Progenitor cell of endocrine pancreas (in vitro differentiated cells): ENCODE measurements around the gene LENEP. TPM values are rescaled to one million over a fixed set of nuclear protein-coding genes. Genes with fewer than 3 reads are reported as not detected.
A peak's percentile ranks its signal among the peaks of the same experiment; 100 is the strongest.

Experiments
- DNase-seq: peaks from one replicate; pipeline ENCODE4 v3.0.0; 2021; ENCODE audit warnings: low spot score; ENCODE audit not compliant: unreplicated experiment
- H3K27ac Mint-ChIP-seq: 2 replicates; pipeline ENCODE4 v1.8.0; 2021; ENCODE audit warnings: mild to moderate bottlenecking, moderate library complexity, mixed read lengths
- H3K27me3 Mint-ChIP-seq: 2 replicates; pipeline ENCODE4 v1.8.0; 2021; ENCODE audit warnings: mixed read lengths
- H3K36me3 Mint-ChIP-seq: 2 replicates; pipeline ENCODE4 v1.8.0; 2022; ENCODE audit warnings: mixed read lengths; ENCODE audit not compliant: insufficient read depth
- H3K4me1 Mint-ChIP-seq: 2 replicates; pipeline ENCODE4 v1.8.0; 2021; ENCODE audit warnings: low read depth, mixed read lengths
- H3K4me3 Mint-ChIP-seq: 2 replicates; pipeline ENCODE4 v1.8.0; 2021; ENCODE audit warnings: low read depth, mild to moderate bottlenecking, moderate library complexity, mixed read lengths
- H3K9me3 Mint-ChIP-seq: 2 replicates; pipeline ENCODE4 v1.8.0; 2021; ENCODE audit warnings: low read depth, mixed read lengths
- total RNA-seq: library from RNA; stranded (reverse); gene quantifications from 2 replicates; pipeline ENCODE4 v1.2.1, GENCODE V29; 2021
- TF ChIP-seq, protein P1 (sequence below): fragments of 200-600 bp; sonication (generic); IDR thresholded peaks from one replicate; pipeline ENCODE4 v1.5.0; 2021; ENCODE audit warnings: antibody characterized with exemption, mild to moderate bottlenecking; ENCODE audit not compliant: unreplicated experiment

LENEP gene
- total RNA-seq, 1 donor from 2014 or later: 0.84 TPM

DNA sequence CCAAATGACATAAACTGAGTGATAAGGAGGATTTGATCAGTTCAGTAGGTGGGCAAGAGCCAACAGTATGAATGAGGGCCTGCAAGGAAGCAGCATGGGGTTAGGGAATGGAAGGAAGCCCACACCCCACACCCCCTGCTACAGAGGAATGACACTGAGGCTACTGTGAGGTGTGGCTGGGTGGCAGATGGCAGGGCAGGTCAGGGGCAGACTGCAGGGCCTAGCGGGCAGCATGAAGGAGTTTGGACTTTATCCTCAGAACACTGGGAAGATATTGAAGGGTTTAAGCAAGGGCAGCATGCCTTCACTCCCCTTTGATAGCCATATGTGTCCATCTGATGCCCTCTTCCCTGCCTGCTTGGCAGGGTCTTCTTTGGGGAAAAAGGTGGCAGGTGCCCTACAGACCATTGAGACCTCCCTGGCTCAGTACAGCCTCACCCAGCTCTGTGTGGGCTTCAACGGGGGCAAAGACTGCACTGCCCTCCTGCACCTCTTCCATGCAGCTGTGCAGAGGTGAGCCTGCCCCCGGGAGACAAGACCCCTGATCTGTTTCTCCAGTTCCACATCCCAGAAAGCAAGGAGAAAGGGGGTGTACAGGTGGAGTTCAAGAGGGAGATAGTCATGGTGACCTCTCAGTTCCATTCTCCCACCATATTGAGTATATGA is 4.1 kb upstream of the LENEP start:
- Mint-ChIP-seq H3K9me3 (no peaks in the 10 kb centered on the region), H3K4me3 (no peak overlapping the region), H3K4me1 (peaks cover under 1% of the 10 kb centered on the region), H3K27me3 (no peaks in the 10 kb centered on the region), H3K27ac (no peak overlapping the region), H3K36me3 (peaks cover 10% of the 10 kb centered on the region)
- TF ChIP-seq, protein P1, sequence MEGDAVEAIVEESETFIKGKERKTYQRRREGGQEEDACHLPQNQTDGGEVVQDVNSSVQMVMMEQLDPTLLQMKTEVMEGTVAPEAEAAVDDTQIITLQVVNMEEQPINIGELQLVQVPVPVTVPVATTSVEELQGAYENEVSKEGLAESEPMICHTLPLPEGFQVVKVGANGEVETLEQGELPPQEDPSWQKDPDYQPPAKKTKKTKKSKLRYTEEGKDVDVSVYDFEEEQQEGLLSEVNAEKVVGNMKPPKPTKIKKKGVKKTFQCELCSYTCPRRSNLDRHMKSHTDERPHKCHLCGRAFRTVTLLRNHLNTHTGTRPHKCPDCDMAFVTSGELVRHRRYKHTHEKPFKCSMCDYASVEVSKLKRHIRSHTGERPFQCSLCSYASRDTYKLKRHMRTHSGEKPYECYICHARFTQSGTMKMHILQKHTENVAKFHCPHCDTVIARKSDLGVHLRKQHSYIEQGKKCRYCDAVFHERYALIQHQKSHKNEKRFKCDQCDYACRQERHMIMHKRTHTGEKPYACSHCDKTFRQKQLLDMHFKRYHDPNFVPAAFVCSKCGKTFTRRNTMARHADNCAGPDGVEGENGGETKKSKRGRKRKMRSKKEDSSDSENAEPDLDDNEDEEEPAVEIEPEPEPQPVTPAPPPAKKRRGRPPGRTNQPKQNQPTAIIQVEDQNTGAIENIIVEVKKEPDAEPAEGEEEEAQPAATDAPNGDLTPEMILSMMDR: no peak
- DNase-seq: no peak

DNA sequence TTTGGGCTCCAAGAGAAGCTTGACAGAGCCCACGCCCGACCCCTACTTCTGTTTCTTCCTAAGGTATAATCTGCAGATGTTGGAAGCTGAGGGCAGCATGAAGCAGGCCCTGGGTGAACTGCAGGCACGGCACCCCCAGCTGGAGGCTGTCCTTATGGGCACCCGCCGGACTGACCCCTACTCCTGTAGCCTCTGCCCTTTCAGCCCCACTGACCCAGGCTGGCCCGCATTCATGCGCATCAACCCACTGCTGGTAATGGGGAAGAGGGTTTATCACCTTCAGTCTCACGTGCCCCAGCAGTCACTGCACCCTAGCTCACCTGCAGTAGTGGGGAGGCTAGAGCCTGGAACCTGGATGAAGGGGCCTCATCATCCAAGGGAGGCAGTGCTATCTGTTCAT is 3.1 kb upstream of the LENEP start:
- no peak overlapping the region for H3K4me3 Mint-ChIP-seq
- H3K4me1 Mint-ChIP-seq: no peaks in the 10 kb centered on the region
- no peak for DNase-seq
- no peak overlapping the region for H3K27ac Mint-ChIP-seq
- peaks cover 10% of the 10 kb centered on the region for H3K36me3 Mint-ChIP-seq
- TF ChIP-seq, protein P1: no peak
- H3K9me3 Mint-ChIP-seq: no peaks in the 10 kb centered on the region
- H3K27me3 Mint-ChIP-seq: no peaks in the 10 kb centered on the region

DNA sequence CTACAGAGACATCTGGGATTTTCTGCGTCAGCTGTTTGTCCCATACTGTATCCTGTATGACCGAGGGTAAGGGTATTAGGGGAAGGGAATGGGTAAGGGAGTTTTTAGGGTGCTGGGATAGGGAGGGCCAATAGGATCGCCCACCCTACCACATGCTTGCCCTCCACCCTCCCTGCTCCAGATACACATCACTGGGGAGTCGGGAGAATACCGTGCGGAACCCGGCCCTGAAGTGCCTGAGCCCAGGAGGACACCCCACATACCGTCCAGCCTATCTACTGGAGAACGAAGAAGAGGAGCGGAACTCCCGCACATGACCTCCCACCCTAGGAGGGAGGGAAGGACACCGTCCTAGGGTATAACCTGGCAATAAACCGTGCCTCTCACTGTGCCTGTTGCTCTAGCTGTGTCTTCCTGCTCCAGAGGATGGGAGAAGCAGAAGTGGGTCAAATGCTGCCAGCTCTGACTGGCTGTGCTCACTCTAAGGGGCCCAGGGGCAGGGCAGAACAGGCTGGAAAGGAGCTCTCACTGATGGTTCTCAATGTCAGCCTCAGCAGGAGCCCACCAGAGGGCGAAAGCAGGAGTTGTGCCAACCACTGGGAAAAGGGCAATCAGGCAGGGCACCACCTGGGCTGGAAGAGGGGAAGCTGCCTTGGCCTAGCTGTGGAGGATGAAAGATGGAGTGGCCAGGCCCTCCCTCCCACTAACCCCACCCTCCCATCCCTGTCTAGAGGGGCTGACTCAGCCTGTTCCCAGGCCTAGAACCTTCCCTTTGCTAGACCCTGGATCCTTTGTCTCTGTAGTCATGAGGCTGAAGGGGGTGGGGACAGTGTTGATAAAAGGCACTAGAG is 440 bp upstream of the LENEP start:
- TF ChIP-seq, protein P1: peak; percentile 18
- peaks cover 8% of the 10 kb centered on the region for H3K36me3 Mint-ChIP-seq
- H3K9me3 Mint-ChIP-seq: no peaks in the 10 kb centered on the region
- H3K4me3 Mint-ChIP-seq: no peak overlapping the region
- no peak for DNase-seq
- H3K27me3 Mint-ChIP-seq: no peaks in the 10 kb centered on the region
- no peak overlapping the region for H3K27ac Mint-ChIP-seq
- H3K4me1 Mint-ChIP-seq: no peaks in the 10 kb centered on the region

DNA sequence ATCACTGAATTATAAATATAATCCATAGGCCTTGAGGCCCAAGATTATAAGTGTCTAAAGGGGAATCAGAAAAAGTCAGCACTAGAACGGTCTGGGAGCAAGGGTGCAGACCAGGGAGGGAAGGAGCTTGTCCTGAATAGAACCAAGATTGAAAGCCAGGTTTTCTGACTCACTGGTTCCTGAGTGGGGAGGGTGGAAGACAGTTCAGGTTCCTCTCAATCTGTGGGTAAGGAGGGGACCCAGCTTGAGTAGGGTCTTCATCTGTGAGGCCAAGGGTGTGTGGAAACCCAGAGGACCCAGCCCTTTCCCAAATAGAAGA is 842 bp downstream of the LENEP start:
- Mint-ChIP-seq H3K4me1 (peaks cover 1% of the 10 kb centered on the region), H3K9me3 (no peaks in the 10 kb centered on the region), H3K27ac (no peak overlapping the region), H3K4me3 (no peak overlapping the region), H3K27me3 (no peaks in the 10 kb centered on the region), H3K36me3 (peaks cover 2% of the 10 kb centered on the region)
- DNase-seq: no peak
- TF ChIP-seq, protein P1: no peak

DNA sequence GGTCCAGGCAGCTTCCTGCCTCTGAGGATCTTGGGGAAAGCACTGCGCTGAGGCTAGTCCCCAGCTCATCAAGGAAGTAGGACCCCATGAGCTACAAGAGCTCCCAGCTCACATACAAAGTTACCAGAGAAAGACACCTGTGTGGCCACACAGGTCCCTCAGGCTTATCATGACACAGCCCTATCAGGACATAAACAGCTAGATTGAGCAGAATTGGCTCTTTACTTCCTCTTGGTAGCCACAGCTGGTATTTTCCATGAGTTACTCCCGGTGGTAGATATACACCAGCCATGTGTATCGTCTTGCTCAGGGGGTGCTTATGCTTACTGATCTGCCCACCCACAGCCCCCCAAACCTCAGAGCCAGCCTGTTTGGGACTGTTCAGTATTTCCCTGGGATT is 1.2 kb downstream of the LENEP start:
- Mint-ChIP-seq H3K27ac (no peak overlapping the region), H3K4me1 (peaks cover 1% of the 10 kb centered on the region), H3K9me3 (no peaks in the 10 kb centered on the region), H3K4me3 (no peak overlapping the region), H3K36me3 (peaks cover 2% of the 10 kb centered on the region), H3K27me3 (no peaks in the 10 kb centered on the region)
- DNase-seq: no peak
- TF ChIP-seq, protein P1: no peak
